IgD-negative memory B cell (primary cell): Measurements from ENCODE around the gene ANO2. TPM values are rescaled to one million over a fixed set of nuclear protein-coding genes. Genes with fewer than 3 reads are reported as not detected.

Experiments used
- H3K27ac Mint-ChIP-seq, 3 donors: one replicate each; pipeline ENCODE4 v1.8.0; 2020 to 2022; ENCODE audit warnings: mild to moderate bottlenecking in 3 of 3, mixed read lengths in 3 of 3, moderate library complexity in 1 of 3
- H3K27me3 Mint-ChIP-seq: one replicate; pipeline ENCODE4 v1.8.0; 2021; ENCODE audit warnings: mixed read lengths
- H3K36me3 Mint-ChIP-seq: one replicate; pipeline ENCODE4 v1.8.0; 2020; ENCODE audit warnings: mild to moderate bottlenecking, mixed read lengths
- H3K4me1 Mint-ChIP-seq, 3 donors: one replicate each; pipeline ENCODE4 v1.8.0; 2020 to 2022; ENCODE audit warnings: mixed read lengths in 3 of 3, mild to moderate bottlenecking in 1 of 3
- H3K4me3 Mint-ChIP-seq, 4 donors: one replicate each; pipeline ENCODE4 v1.8.0; 2020 to 2022; ENCODE audit warnings: mild to moderate bottlenecking in 4 of 4, mixed read lengths in 4 of 4, moderate library complexity in 3 of 4
- H3K9me3 Mint-ChIP-seq, 3 donors: one replicate each; pipeline ENCODE4 v1.8.0; 2020 to 2021; ENCODE audit warnings: mixed read lengths in 3 of 3, mild to moderate bottlenecking in 1 of 3
- polyA plus RNA-seq: library from polyadenylated mRNA; unstranded; fragments of 300-500 nt; fragmentation: Illumina TruSeq; gene quantifications from one replicate; pipeline ENCODE4 v1.2.3, GENCODE V29; 2021

The ANO2 gene
- polyA plus RNA-seq, 1 donor from 2014 or later: not detected

- Mint-ChIP-seq H3K4me3 (no peak overlapping the region), H3K9me3 (no peaks in the 10 kb centered on the region), H3K4me1 (no peaks in the 10 kb centered on the region), H3K36me3 (no peaks in the 10 kb centered on the region), H3K27ac (no peak overlapping the region), H3K27me3 (peaks cover 11% of the 10 kb centered on the region)
Measured at GRCh38 chr12:5584412-5585175, 360.5 kb downstream of the ANO2 start.

- Mint-ChIP-seq H3K4me1 (no peaks in the 10 kb centered on the region), H3K4me3 (no peak overlapping the region), H3K27ac (no peak overlapping the region), H3K36me3 (no peaks in the 10 kb centered on the region), H3K9me3 (no peaks in the 10 kb centered on the region), H3K27me3 (peaks cover 5% of the 10 kb centered on the region)
Measured at GRCh38 chr12:5582541-5582940, 362.5 kb downstream of the ANO2 start.

DNA sequence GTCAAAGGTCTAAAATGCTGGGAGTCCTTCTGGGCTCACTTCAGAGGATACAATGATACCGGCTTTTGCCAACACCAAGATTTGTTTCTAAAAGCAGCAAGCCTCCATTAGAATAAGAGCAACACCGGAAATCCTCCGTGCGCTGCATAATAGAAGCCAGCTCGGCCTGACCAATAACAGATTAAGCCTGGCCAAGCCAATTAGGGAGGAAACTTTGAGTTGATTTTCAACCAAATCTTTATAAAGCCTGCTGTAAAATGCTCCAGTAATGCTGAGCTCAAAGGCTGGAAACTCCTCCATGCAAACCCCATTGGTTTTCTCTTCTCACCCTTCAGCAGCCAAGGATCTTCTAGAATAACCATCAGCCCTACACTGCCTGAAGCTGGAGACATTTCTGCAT, 363.0 kb downstream of the ANO2 start:
- peaks cover 5% of the 10 kb centered on the region for H3K27me3 Mint-ChIP-seq
- H3K4me1 Mint-ChIP-seq: no peaks in the 10 kb centered on the region
- no peak overlapping the region for H3K4me3 Mint-ChIP-seq

DNA sequence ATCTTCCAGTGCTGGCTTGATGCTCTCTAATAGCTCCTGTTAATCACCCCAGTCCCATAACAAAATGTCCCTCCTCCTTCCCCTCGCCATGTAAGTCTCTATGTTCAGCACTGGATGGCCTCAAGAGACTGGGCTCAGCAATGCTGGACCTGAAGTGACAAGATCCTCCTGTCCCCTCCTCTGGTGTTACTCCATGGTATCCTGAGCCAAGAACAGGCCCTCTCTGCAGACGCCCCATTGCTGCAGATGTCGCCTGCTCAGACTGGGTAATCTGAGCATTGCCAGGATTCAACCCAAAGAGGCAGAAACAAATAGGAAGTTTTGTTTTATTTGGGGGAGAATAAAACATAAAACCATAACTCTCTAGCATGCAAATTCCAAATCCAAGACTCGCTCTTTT, 363.4 kb downstream of the ANO2 start:
- Mint-ChIP-seq H3K4me1 (no peaks in the 10 kb centered on the region), H3K36me3 (no peaks in the 10 kb centered on the region), H3K9me3 (no peaks in the 10 kb centered on the region), H3K27ac (no peak overlapping the region), H3K27me3 (peaks cover 5% of the 10 kb centered on the region), H3K4me3 (no peak overlapping the region)

More for the DNA sequence above, 363.0 kb downstream of the ANO2 start:
- H3K36me3 Mint-ChIP-seq: no peaks in the 10 kb centered on the region
- H3K9me3 Mint-ChIP-seq: no peaks in the 10 kb centered on the region
- H3K27ac Mint-ChIP-seq: no peak overlapping the region

DNA sequence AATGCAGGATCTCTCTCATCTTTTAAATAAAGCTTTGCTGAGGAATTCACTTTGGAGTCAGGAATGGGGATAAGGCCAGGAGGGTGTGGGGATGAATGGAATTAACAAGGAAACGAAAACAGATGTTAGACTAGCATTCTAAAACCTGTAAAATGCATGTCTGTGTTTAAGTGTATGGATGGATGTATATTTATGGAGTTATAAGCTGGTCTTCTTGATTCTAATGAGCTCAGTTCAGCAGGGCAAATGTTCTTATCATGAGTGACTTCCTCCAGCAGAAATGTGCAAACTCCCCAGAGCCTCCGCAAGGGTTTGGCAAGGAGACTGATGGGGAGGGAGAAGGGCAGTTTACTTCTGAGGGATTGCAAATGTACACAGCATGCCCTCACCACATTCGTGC, 364.0 kb downstream of the ANO2 start:
- no peaks in the 10 kb centered on the region for H3K4me1 Mint-ChIP-seq
- no peak overlapping the region for H3K27ac Mint-ChIP-seq
- no peak overlapping the region for H3K4me3 Mint-ChIP-seq
- no peaks in the 10 kb centered on the region for H3K36me3 Mint-ChIP-seq
- no peaks in the 10 kb centered on the region for H3K9me3 Mint-ChIP-seq
- H3K27me3 Mint-ChIP-seq: peaks cover 5% of the 10 kb centered on the region

DNA sequence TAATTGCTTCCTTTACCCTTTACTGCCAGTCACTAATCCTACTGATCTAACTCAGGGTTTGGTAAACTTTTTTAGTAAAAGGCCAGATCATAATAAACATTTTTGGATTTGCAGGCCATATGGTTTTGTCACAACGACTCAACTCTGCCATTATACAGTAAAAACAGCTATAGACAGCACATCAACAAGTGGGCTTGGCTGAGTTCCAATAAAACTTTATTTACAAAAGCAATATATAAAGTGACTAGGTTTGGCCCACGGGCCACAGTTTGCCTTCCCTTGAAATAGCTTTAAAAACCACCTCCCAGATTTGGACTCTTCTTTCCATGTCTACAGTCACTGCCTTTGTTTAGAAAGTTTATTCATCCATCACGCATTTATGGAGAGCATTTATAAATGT, 366.3 kb downstream of the ANO2 start:
- Mint-ChIP-seq H3K4me1 (no peaks in the 10 kb centered on the region), H3K27ac (no peak overlapping the region), H3K36me3 (no peaks in the 10 kb centered on the region), H3K9me3 (peaks cover 0 to 2% (median 0%) of the 10 kb centered on the region in 3 donors), H3K4me3 (no peak overlapping the region), H3K27me3 (peaks cover 5% of the 10 kb centered on the region)

GRCh38 chr12:5577741-5578140, 367.3 kb downstream of the ANO2 start:
- Mint-ChIP-seq H3K27ac (no peak overlapping the region), H3K27me3 (peaks cover 5% of the 10 kb centered on the region), H3K4me3 (no peak overlapping the region), H3K36me3 (no peaks in the 10 kb centered on the region), H3K4me1 (no peaks in the 10 kb centered on the region), H3K9me3 (peaks cover 0 to 2% (median 0%) of the 10 kb centered on the region in 3 donors)

DNA sequence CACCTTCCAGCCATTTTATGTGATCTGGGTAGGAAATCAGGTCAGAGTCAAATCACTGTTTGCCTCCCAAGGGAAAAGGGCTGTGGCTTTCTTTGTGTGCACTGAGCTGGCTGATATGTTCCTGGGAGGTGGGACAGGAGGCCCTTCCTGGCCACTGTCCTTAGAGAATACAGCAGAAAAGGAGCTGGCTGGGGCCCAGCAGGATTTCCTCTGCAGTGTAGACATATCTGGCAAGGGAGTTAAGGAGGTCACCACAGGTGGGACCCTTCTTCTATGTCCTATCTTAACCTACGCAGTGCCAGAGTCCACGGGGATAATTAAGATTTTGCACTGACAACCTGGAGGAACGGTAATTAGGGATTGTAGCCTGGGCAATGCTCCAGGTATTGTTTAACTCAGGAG, 367.8 kb downstream of the ANO2 start:
- Mint-ChIP-seq H3K27me3 (peaks cover 5% of the 10 kb centered on the region), H3K27ac (no peak overlapping the region)

GRCh38 chr12:5575987-5576386, 369.1 kb downstream of the ANO2 start:
- Mint-ChIP-seq H3K27ac (no peak overlapping the region), H3K4me3 (no peak overlapping the region), H3K4me1 (no peaks in the 10 kb centered on the region), H3K9me3 (peaks cover 0 to 2% (median 0%) of the 10 kb centered on the region in 3 donors), H3K36me3 (no peaks in the 10 kb centered on the region), H3K27me3 (peaks cover 2% of the 10 kb centered on the region)

More for the DNA sequence above, 367.8 kb downstream of the ANO2 start:
- no peaks in the 10 kb centered on the region for H3K36me3 Mint-ChIP-seq
- H3K4me3 Mint-ChIP-seq: no peak overlapping the region
- no peaks in the 10 kb centered on the region for H3K4me1 Mint-ChIP-seq
- H3K9me3 Mint-ChIP-seq: peaks cover 0 to 2% (median 0%) of the 10 kb centered on the region in 3 donors

- H3K27me3 Mint-ChIP-seq: no peaks in the 10 kb centered on the region
- no peaks in the 10 kb centered on the region for H3K4me1 Mint-ChIP-seq
- peaks cover 0 to 2% (median 0%) of the 10 kb centered on the region in 3 donors for H3K9me3 Mint-ChIP-seq
- no peak overlapping the region for H3K4me3 Mint-ChIP-seq
- H3K27ac Mint-ChIP-seq: no peak overlapping the region
- H3K36me3 Mint-ChIP-seq: no peaks in the 10 kb centered on the region
Measured at GRCh38 chr12:5575232-5575631, 369.8 kb downstream of the ANO2 start.

DNA sequence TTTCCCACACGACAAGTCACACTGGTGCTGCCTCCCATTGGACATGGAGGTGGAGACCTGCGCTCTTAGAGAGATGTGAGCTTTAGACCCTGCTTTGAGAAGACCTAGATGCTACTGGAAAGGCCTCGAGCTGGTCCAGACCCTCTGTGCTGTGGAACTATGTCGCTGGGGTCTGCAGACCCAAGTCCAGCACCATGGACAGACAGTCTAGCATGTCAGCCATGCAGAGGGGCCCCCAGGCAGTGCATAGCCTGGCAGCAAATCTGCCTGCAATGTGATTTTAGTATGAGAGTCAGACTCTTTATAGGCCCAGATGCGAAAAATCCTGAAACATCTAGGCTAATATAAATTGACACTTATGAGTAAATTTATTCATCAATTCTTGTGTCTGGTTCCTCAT, 371.7 kb downstream of the ANO2 start:
- H3K27me3 Mint-ChIP-seq: no peaks in the 10 kb centered on the region
- no peak overlapping the region for H3K4me3 Mint-ChIP-seq
- H3K9me3 Mint-ChIP-seq: peaks cover 0 to 2% (median 0%) of the 10 kb centered on the region in 3 donors
- H3K4me1 Mint-ChIP-seq: no peaks in the 10 kb centered on the region
- no peaks in the 10 kb centered on the region for H3K36me3 Mint-ChIP-seq
- H3K27ac Mint-ChIP-seq: no peak overlapping the region

- Mint-ChIP-seq H3K36me3 (no peaks in the 10 kb centered on the region), H3K4me1 (no peaks in the 10 kb centered on the region), H3K27ac (peak overlapping the region in 1 of 3 donors; percentile 5), H3K27me3 (peaks cover 3% of the 10 kb centered on the region), H3K9me3 (peaks cover 0 to 2% (median 0%) of the 10 kb centered on the region in 3 donors), H3K4me3 (no peak overlapping the region)
Measured at GRCh38 chr12:5571115-5571514, 373.9 kb downstream of the ANO2 start.

GRCh38 chr12:5570416-5570815, 374.6 kb downstream of the ANO2 start:
- H3K36me3 Mint-ChIP-seq: no peaks in the 10 kb centered on the region
- no peaks in the 10 kb centered on the region for H3K4me1 Mint-ChIP-seq
- H3K9me3 Mint-ChIP-seq: peaks cover 0 to 2% (median 0%) of the 10 kb centered on the region in 3 donors
- H3K4me3 Mint-ChIP-seq: no peak overlapping the region
- no peak overlapping the region for H3K27ac Mint-ChIP-seq
- H3K27me3 Mint-ChIP-seq: peaks cover 5% of the 10 kb centered on the region

- Mint-ChIP-seq H3K4me3 (no peak overlapping the region), H3K27ac (no peak overlapping the region), H3K9me3 (no peaks in the 10 kb centered on the region), H3K36me3 (no peaks in the 10 kb centered on the region), H3K4me1 (no peaks in the 10 kb centered on the region), H3K27me3 (peaks cover 8% of the 10 kb centered on the region)
Measured at GRCh38 chr12:5568325-5568981, 376.6 kb downstream of the ANO2 start.

DNA sequence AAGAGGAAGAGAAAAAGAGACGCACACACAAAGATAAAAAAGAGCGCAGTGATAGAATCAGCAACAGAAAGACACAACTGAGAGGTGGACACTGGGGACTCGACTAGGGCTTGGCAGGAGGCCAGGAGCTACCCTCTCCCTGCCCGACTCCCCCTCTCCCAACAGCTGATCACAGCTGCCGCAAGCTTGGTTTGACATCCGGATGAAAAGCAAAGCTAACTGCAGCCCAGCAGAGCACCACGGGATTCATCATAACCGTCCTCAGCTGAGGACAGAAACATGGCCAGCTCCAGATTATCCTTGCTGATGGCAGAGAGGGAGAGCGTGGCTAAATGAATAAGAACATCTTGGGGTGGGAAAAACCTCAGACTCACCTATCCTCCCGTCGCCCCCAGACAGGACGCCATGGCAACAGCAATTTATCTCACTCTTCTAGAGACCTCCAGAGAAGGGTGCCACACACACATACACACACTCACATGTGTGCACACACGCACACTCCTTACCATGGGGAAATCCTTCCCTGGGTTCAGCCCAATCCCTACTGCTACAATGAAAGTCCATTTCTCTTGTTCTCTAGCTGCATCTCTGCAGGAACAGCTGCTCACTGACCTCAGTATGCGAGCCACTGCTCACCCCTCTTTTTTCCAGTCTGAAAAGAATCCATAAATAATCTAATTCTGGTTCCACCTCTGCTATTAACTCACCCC, 377.9 kb downstream of the ANO2 start:
- H3K36me3 Mint-ChIP-seq: no peaks in the 10 kb centered on the region

More for the DNA sequence above, 377.9 kb downstream of the ANO2 start:
- no peaks in the 10 kb centered on the region for H3K4me1 Mint-ChIP-seq
- H3K27me3 Mint-ChIP-seq: peaks cover 9% of the 10 kb centered on the region
- H3K4me3 Mint-ChIP-seq: no peak overlapping the region
- no peaks in the 10 kb centered on the region for H3K9me3 Mint-ChIP-seq
- H3K27ac Mint-ChIP-seq: no peak overlapping the region
